Measurements from ENCODE around the gene DCLK2.

The DCLK2 gene

DNA sequence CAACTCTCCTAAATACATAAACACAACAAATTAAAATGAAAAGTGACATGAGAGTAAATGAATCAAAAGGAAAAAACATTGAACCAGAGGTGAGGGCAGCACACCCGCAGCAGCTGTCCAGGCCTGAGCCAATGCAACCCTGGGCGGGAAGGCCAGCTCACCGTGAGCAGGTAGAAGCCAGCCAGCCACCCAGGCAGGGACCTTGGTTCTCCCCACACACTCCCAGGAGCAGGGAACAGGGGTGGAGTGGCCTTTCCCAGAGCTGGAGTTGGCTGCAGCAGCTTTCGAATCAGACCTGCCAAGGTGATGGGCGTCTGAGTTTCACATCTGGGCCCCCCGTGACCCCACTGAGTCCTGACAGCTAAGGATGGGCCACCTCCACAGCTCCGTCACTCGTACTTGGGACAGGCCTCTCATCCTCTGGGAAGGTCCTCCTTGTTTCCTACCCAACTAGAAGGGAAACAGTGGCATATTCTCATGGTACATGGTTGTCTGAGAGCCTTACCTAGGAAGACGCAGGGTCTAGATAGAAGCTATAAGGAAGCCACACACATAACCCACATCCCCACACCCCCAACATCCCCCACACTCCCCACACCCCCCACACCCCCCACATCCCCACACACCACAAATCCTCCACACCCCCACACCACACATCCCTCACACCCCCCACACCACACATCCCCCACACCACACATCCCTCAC lies 172.2 kb downstream of the DCLK2 start:
- no peaks in the 10 kb centered on the region for H3K36me3 ChIP-seq (ENCODE audit: insufficient read depth, low read depth, low read length)

DNA sequence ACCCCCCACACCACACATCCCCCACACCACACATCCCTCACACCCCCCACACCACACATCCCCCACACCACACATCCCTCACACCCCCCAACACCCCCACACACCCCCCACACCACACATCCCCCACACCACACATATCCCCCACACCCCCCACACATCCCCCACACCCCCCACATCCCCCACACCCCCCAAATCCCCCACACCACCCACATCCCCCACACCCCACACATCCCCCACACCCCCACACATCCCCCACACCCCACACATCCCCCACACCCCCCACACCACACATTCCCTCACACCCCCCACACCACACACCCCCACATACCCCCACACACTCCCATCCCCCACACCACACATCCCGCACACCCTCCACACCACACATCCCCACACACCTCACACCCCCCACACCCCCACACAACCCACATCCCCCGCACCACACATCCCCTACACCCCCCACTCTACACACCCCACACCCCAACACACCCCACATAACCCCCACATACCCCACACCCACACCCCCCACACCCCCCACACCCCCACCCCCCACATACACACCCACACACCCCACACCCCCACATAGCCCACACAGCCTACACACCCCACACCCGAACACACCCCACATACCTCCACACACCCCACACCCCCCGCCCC lies 172.9 kb downstream of the DCLK2 start:
- H3K4me1 ChIP-seq (ENCODE audit: insufficient read depth, low read length), result peaks cover 9% of the 10 kb centered on the region; the same call in 1 of the 2 replicates
- H3K27ac ChIP-seq (ENCODE audit: low read length), result no peak overlapping the region
- no peak overlapping the region for H3K9ac ChIP-seq (ENCODE audit: low read depth, low read length)
- H3K36me3 ChIP-seq (ENCODE audit: insufficient read depth, low read depth, low read length), result no peaks in the 10 kb centered on the region
- no peak overlapping the region for H3K4me3 ChIP-seq (ENCODE audit: low read length)
- H3K9me3 ChIP-seq (ENCODE audit: insufficient read depth, low read depth, low read length), result no peaks in the 10 kb centered on the region
- no peaks in the 10 kb centered on the region for H3K27me3 ChIP-seq (ENCODE audit: insufficient read depth, low read length)

More for the DNA sequence above, 172.2 kb downstream of the DCLK2 start:
- Histone ChIP-seq H3K4me1 (ENCODE audit: insufficient read depth, low read length) (peaks cover 9% of the 10 kb centered on the region; the same call in 1 of the 2 replicates), H3K9me3 (ENCODE audit: insufficient read depth, low read depth, low read length) (no peaks in the 10 kb centered on the region), H3K27ac (ENCODE audit: low read length) (no peak overlapping the region), H3K4me3 (ENCODE audit: low read length) (no peak overlapping the region), H3K27me3 (ENCODE audit: insufficient read depth, low read length) (no peaks in the 10 kb centered on the region), H3K9ac (ENCODE audit: low read depth, low read length) (no peak overlapping the region)

DNA sequence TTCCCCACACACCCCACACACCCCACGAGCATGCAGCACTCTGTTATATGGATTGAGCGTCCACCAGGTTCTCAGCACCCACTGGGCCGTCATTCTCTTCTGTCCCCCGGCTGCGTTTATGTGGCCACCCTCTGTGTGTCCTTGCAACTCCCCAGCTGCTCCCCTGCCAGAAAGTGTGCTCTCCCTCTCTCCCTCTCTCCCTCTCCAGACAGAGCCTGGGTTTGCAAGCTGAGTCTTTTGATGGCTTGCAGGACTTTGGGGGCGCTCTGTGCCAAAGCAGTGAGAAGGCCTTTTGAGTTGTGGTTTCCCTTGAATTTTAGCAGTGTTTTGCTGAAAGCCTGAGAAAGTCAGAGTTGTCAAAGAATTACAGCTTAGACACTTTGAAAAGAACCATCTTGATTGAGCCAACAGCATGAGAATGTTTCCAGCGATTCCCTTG lies 173.5 kb downstream of the DCLK2 start:
- Histone ChIP-seq H3K9ac (ENCODE audit: low read depth, low read length) (no peak overlapping the region), H3K27ac (ENCODE audit: low read length) (no peak overlapping the region), H3K4me1 (ENCODE audit: insufficient read depth, low read length) (peaks cover 9% of the 10 kb centered on the region; the same call in 1 of the 2 replicates)

GRCh38 chr4:150252306-150252705 lies 174.1 kb downstream of the DCLK2 start:
- Histone ChIP-seq H3K27ac (ENCODE audit: low read length) (no peak overlapping the region), H3K4me1 (ENCODE audit: insufficient read depth, low read length) (peaks cover 5% of the 10 kb centered on the region; the same call in 1 of the 2 replicates), H3K27me3 (ENCODE audit: insufficient read depth, low read length) (no peaks in the 10 kb centered on the region), H3K4me3 (ENCODE audit: low read length) (no peak overlapping the region), H3K9me3 (ENCODE audit: insufficient read depth, low read depth, low read length) (no peaks in the 10 kb centered on the region), H3K9ac (ENCODE audit: low read depth, low read length) (no peak overlapping the region), H3K36me3 (ENCODE audit: insufficient read depth, low read depth, low read length) (no peaks in the 10 kb centered on the region)

More for the DNA sequence above, 173.5 kb downstream of the DCLK2 start:
- no peaks in the 10 kb centered on the region for H3K9me3 ChIP-seq (ENCODE audit: insufficient read depth, low read depth, low read length)
- H3K4me3 ChIP-seq (ENCODE audit: low read length), result no peak overlapping the region
- H3K36me3 ChIP-seq (ENCODE audit: insufficient read depth, low read depth, low read length), result no peaks in the 10 kb centered on the region
- H3K27me3 ChIP-seq (ENCODE audit: insufficient read depth, low read length), result no peaks in the 10 kb centered on the region

DNA sequence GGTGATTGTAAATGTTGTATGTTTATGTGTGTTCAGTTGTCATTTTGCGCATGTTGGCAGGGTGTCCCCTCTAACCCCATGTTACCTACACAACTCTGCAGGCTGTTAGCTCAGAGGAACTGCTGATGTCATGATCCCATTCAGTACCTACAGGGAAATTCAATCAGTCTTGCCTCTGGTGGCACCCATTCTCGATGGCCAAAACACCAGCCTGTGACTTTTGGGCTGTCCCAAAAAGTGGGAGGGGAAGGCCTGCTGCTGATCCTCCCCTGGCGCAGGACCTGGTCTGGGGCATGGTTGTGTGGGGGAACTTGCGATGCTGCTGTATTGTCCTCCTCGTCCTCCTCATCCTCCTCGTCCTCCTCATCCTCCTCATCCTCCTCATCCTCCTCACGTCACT lies 174.5 kb downstream of the DCLK2 start:
- H3K27me3 ChIP-seq (ENCODE audit: insufficient read depth, low read length), result no peaks in the 10 kb centered on the region
- H3K4me1 ChIP-seq (ENCODE audit: insufficient read depth, low read length), result peaks cover 2% of the 10 kb centered on the region; the same call in 1 of the 2 replicates
- H3K9me3 ChIP-seq (ENCODE audit: insufficient read depth, low read depth, low read length), result no peaks in the 10 kb centered on the region
- no peak overlapping the region for H3K4me3 ChIP-seq (ENCODE audit: low read length)
- no peak overlapping the region for H3K9ac ChIP-seq (ENCODE audit: low read depth, low read length)
- no peaks in the 10 kb centered on the region for H3K36me3 ChIP-seq (ENCODE audit: insufficient read depth, low read depth, low read length)
- no peak overlapping the region for H3K27ac ChIP-seq (ENCODE audit: low read length)

- Histone ChIP-seq H3K9ac (ENCODE audit: low read depth, low read length) (no peak overlapping the region), H3K36me3 (ENCODE audit: insufficient read depth, low read depth, low read length) (no peaks in the 10 kb centered on the region)
Observed at GRCh38 chr4:150253416-150253815, 175.2 kb downstream of the DCLK2 start.

GRCh38 chr4:150253965-150254630 lies 175.9 kb downstream of the DCLK2 start:
- no peaks in the 10 kb centered on the region for H3K36me3 ChIP-seq (ENCODE audit: insufficient read depth, low read depth, low read length)
- no peak overlapping the region for H3K9ac ChIP-seq (ENCODE audit: low read depth, low read length)
- H3K27me3 ChIP-seq (ENCODE audit: insufficient read depth, low read length), result no peaks in the 10 kb centered on the region
- no peak overlapping the region for H3K4me3 ChIP-seq (ENCODE audit: low read length)
- H3K9me3 ChIP-seq (ENCODE audit: insufficient read depth, low read depth, low read length), result no peaks in the 10 kb centered on the region
- peaks cover 3% of the 10 kb centered on the region; the same call in 1 of the 2 replicates for H3K4me1 ChIP-seq (ENCODE audit: insufficient read depth, low read length)
- H3K27ac ChIP-seq (ENCODE audit: low read length), result no peak overlapping the region

More at GRCh38 chr4:150253416-150253815, 175.2 kb downstream of the DCLK2 start:
- Histone ChIP-seq H3K9me3 (ENCODE audit: insufficient read depth, low read depth, low read length) (no peaks in the 10 kb centered on the region), H3K4me1 (ENCODE audit: insufficient read depth, low read length) (peaks cover 2% of the 10 kb centered on the region; the same call in 1 of the 2 replicates), H3K4me3 (ENCODE audit: low read length) (no peak overlapping the region), H3K27me3 (ENCODE audit: insufficient read depth, low read length) (no peaks in the 10 kb centered on the region), H3K27ac (ENCODE audit: low read length) (no peak overlapping the region)

DNA sequence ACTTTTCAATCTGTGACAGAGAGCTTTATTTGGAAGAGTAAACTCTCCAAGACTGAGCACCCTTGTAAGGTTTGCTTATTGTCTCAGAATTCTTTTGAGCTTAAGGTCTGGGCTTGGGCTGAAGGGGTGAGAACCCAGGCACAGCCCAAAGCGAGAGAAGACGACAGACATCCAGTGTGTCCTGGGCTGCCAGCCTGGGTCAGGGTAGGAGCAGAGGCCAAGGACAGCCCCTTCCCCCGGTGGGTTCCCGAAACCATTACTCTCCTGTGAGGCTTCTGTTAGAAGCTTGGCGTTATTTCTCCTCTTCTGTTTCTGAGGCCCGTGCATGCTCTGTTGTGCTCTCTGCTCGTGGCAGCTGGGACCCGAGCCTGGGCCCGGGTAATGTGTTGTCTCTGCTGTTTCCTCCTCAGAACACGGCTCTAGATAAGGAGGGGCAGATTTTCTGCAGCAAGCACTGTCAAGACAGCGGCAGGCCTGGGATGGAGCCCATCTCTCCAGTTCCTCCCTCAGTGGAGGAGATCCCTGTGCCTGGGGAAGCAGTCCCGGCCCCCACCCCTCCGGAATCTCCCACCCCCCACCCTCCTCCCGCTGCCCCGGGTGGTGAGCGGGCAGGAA lies 177.5 kb downstream of the DCLK2 start:
- Histone ChIP-seq H3K9me3 (ENCODE audit: insufficient read depth, low read depth, low read length) (no peaks in the 10 kb centered on the region), H3K4me1 (ENCODE audit: insufficient read depth, low read length) (peaks cover 9% of the 10 kb centered on the region; the same call in 1 of the 2 replicates), H3K27me3 (ENCODE audit: insufficient read depth, low read length) (no peaks in the 10 kb centered on the region), H3K27ac (ENCODE audit: low read length) (no peak overlapping the region), H3K36me3 (ENCODE audit: insufficient read depth, low read depth, low read length) (no peaks in the 10 kb centered on the region), H3K9ac (ENCODE audit: low read depth, low read length) (no peak overlapping the region), H3K4me3 (ENCODE audit: low read length) (no peak overlapping the region)

- no peaks in the 10 kb centered on the region for H3K36me3 ChIP-seq (ENCODE audit: insufficient read depth, low read depth, low read length)
- H3K9me3 ChIP-seq (ENCODE audit: insufficient read depth, low read depth, low read length), result no peaks in the 10 kb centered on the region
- no peak overlapping the region for H3K27ac ChIP-seq (ENCODE audit: low read length)
- H3K4me3 ChIP-seq (ENCODE audit: low read length), result no peak overlapping the region
- no peaks in the 10 kb centered on the region for H3K27me3 ChIP-seq (ENCODE audit: insufficient read depth, low read length)
- no peak overlapping the region for H3K9ac ChIP-seq (ENCODE audit: low read depth, low read length)
- H3K4me1 ChIP-seq (ENCODE audit: insufficient read depth, low read length), result peaks cover 9% of the 10 kb centered on the region; the same call in 1 of the 2 replicates
Observed at GRCh38 chr4:150256225-150256620, 178.0 kb downstream of the DCLK2 start.

GRCh38 chr4:150256841-150257730 lies 178.8 kb downstream of the DCLK2 start:
- peaks cover 9% of the 10 kb centered on the region; the same call in 1 of the 2 replicates for H3K4me1 ChIP-seq (ENCODE audit: insufficient read depth, low read length)
- no peak overlapping the region for H3K4me3 ChIP-seq (ENCODE audit: low read length)
- no peak overlapping the region for H3K27ac ChIP-seq (ENCODE audit: low read length)
- no peaks in the 10 kb centered on the region for H3K27me3 ChIP-seq (ENCODE audit: insufficient read depth, low read length)
- H3K9ac ChIP-seq (ENCODE audit: low read depth, low read length), result no peak overlapping the region
- no peaks in the 10 kb centered on the region for H3K36me3 ChIP-seq (ENCODE audit: insufficient read depth, low read depth, low read length)
- no peaks in the 10 kb centered on the region for H3K9me3 ChIP-seq (ENCODE audit: insufficient read depth, low read depth, low read length)

All from iPS-20b (cell line).